Progenitor cell of endocrine pancreas (in vitro differentiated cells): ENCODE measurements around the gene TRO. TPM values are rescaled to one million over a fixed set of nuclear protein-coding genes. Genes with fewer than 3 reads are reported as not detected.

ENCODE experiments used
- DNase-seq: peaks from one replicate; pipeline ENCODE4 v3.0.0; 2021; ENCODE audit warnings: low spot score; ENCODE audit not compliant: unreplicated experiment
- H3K27ac Mint-ChIP-seq: 2 replicates; pipeline ENCODE4 v1.8.0; 2021; ENCODE audit warnings: mild to moderate bottlenecking, moderate library complexity, mixed read lengths
- H3K27me3 Mint-ChIP-seq: 2 replicates; pipeline ENCODE4 v1.8.0; 2021; ENCODE audit warnings: mixed read lengths
- H3K36me3 Mint-ChIP-seq: 2 replicates; pipeline ENCODE4 v1.8.0; 2022; ENCODE audit warnings: mixed read lengths; ENCODE audit not compliant: insufficient read depth
- H3K4me1 Mint-ChIP-seq: 2 replicates; pipeline ENCODE4 v1.8.0; 2021; ENCODE audit warnings: low read depth, mixed read lengths
- H3K4me3 Mint-ChIP-seq: 2 replicates; pipeline ENCODE4 v1.8.0; 2021; ENCODE audit warnings: low read depth, mild to moderate bottlenecking, moderate library complexity, mixed read lengths
- H3K9me3 Mint-ChIP-seq: 2 replicates; pipeline ENCODE4 v1.8.0; 2021; ENCODE audit warnings: low read depth, mixed read lengths
- total RNA-seq: library from RNA; stranded (reverse); gene quantifications from 2 replicates; pipeline ENCODE4 v1.2.1, GENCODE V29; 2021
- TF ChIP-seq, protein P1 (sequence below): fragments of 200-600 bp; sonication (generic); IDR thresholded peaks from one replicate; pipeline ENCODE4 v1.5.0; 2021; ENCODE audit warnings: antibody characterized with exemption, mild to moderate bottlenecking; ENCODE audit not compliant: unreplicated experiment

Gene TRO
- total RNA-seq, 1 donor from 2014 or later = 169 TPM

DNA sequence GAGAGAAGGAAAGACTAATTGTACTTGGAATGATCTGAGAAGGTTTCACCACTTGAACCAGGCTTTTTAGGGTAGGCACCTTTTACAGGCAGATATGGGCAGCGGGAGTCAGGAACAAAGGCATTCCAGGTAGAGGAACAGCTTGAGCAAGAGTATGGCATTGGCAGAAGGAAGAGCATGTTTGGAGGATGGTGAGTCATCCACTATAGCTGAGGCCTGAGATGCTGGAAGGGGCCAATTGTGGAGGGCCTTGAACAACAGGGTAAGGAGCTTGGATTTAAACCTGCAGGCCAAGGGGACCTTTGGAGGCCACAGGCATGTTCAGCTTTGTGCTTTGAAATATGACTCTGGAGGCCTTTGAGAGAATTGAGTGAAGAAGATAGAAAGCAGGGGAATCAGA is 41.1 kb downstream of the TRO start:
- peaks cover 20% of the 10 kb centered on the region for H3K9me3 Mint-ChIP-seq
- no peak for DNase-seq
- no peaks in the 10 kb centered on the region for H3K27me3 Mint-ChIP-seq
- no peaks in the 10 kb centered on the region for H3K4me1 Mint-ChIP-seq
- H3K27ac Mint-ChIP-seq = no peak overlapping the region
- H3K36me3 Mint-ChIP-seq = no peaks in the 10 kb centered on the region
- H3K4me3 Mint-ChIP-seq = no peak overlapping the region
- TF ChIP-seq, protein P1, sequence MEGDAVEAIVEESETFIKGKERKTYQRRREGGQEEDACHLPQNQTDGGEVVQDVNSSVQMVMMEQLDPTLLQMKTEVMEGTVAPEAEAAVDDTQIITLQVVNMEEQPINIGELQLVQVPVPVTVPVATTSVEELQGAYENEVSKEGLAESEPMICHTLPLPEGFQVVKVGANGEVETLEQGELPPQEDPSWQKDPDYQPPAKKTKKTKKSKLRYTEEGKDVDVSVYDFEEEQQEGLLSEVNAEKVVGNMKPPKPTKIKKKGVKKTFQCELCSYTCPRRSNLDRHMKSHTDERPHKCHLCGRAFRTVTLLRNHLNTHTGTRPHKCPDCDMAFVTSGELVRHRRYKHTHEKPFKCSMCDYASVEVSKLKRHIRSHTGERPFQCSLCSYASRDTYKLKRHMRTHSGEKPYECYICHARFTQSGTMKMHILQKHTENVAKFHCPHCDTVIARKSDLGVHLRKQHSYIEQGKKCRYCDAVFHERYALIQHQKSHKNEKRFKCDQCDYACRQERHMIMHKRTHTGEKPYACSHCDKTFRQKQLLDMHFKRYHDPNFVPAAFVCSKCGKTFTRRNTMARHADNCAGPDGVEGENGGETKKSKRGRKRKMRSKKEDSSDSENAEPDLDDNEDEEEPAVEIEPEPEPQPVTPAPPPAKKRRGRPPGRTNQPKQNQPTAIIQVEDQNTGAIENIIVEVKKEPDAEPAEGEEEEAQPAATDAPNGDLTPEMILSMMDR = no peak

DNA sequence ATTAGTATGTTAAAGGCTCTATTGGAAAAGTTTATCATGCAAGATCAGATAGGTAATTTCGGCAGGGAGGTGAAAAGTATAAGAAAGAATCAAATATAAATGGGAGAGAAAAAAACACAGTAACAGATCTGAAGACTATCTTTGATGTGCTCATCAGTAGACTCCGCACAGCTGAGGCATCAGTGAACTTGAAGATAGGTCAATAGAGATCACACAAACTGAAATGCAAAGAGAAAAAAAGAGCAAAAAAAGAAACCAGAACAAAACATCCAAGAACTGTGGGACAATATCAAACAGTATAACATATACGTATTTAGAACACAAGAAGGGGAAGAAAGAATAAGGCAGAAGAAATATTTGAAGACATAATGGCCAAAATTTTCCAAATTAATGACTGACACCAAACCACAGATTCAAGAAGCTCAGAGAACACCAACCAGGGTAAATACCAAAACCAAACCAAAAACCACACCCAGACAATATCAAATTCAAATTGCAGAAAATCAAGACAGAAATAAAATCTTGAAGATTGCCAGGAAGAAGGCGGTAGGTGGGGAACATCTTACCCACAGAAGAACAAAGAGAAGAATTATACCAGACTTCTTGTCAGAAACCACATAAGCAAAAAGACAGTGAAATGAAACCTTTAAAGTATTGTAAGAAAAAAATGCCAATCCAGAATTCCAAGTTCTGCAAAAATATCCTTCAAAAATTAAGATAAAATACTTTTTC is 44.3 kb downstream of the TRO start:
- no peak overlapping the region for H3K4me3 Mint-ChIP-seq
- TF ChIP-seq, protein P1 = no peak
- H3K9me3 Mint-ChIP-seq = peaks cover 30% of the 10 kb centered on the region
- H3K27ac Mint-ChIP-seq = no peak overlapping the region
- no peak for DNase-seq
- H3K27me3 Mint-ChIP-seq = no peaks in the 10 kb centered on the region
- no peaks in the 10 kb centered on the region for H3K4me1 Mint-ChIP-seq
- H3K36me3 Mint-ChIP-seq = no peaks in the 10 kb centered on the region

DNA sequence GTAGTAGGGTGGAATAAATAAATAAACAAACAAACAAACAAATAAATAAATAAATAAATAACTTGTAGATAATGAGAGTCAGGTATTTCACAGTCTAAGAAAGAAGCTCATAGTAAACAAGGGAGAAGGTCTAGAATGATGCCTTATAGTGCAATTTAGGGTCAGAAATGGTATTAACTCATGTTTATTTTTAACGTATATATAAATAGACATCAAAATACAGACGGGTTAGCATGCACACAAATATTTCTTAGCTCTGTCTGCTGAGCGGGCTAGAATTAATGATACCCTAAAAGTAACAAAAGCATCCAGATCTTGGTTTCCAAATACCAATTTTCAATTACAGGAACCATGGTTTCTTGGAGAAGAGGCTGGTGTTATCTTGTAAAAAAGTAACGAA is 56.8 kb downstream of the TRO start:
- Mint-ChIP-seq H3K9me3 (peaks cover 43% of the 10 kb centered on the region), H3K27me3 (no peaks in the 10 kb centered on the region)

DNA sequence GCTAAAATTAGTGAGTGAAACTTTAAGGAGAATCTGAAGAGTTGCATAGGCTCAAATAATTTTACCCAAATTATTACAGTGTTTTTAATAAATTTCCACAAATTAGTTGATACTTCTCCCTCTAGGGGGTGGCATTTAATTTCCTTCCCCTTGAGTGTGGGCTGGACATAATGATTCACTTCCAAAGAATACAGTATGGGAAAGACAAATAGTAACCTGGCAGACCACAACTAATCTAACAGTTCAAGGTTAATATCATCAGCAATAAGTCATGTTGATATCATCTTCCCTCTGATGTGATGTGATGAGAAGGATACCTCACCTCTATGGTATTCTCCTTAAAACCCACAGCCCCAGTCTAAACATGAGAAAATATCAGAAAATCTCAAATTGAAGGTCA is 57.8 kb downstream of the TRO start:
- H3K36me3 Mint-ChIP-seq = no peaks in the 10 kb centered on the region
- no peak overlapping the region for H3K27ac Mint-ChIP-seq
- H3K27me3 Mint-ChIP-seq = no peaks in the 10 kb centered on the region
- TF ChIP-seq, protein P1 = no peak
- H3K4me3 Mint-ChIP-seq = no peak overlapping the region
- DNase-seq = no peak
- H3K4me1 Mint-ChIP-seq = peaks cover 1% of the 10 kb centered on the region
- H3K9me3 Mint-ChIP-seq = peaks cover 39% of the 10 kb centered on the region

More for the DNA sequence above, 56.8 kb downstream of the TRO start:
- Mint-ChIP-seq H3K27ac (no peak overlapping the region), H3K4me1 (peaks cover 1% of the 10 kb centered on the region), H3K4me3 (no peak overlapping the region), H3K36me3 (peaks cover 3% of the 10 kb centered on the region)
- no peak for DNase-seq
- TF ChIP-seq, protein P1 = no peak

DNA sequence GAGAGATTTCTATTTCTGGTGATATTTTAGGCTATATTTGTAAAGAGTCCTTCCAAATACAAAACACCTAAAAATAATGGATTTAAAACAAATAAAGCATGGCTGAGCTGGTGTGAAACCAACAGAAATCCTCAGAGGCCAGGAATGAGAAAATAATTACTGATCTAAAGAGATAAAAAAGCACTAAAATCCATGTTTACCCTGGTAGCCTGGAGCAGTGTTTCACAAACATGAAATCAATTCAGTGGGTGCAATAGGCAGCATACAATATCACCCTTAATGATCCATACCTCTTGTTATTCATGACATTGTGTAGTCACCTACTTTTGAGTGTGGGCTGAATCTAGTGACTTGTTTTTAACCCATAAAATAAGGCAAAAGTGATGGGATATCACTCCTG is 58.8 kb downstream of the TRO start:
- H3K9me3 Mint-ChIP-seq = peaks cover 38% of the 10 kb centered on the region
- H3K27ac Mint-ChIP-seq = no peak overlapping the region
- no peak for DNase-seq
- no peaks in the 10 kb centered on the region for H3K36me3 Mint-ChIP-seq
- peaks cover 1% of the 10 kb centered on the region for H3K4me1 Mint-ChIP-seq
- TF ChIP-seq, protein P1 = no peak
- no peak overlapping the region for H3K4me3 Mint-ChIP-seq
- no peaks in the 10 kb centered on the region for H3K27me3 Mint-ChIP-seq
